Peyer's patch (tissue), 4 donors: ENCODE results near the gene ELOA2. TPM values are rescaled to one million over a fixed set of nuclear protein-coding genes. Genes with fewer than 3 reads are reported as not detected.

Source experiments
- DNase-seq, 3 donors: peaks; one replicate each; pipeline ENCODE4 v3.0.0-alpha.2; 2017 to 2019
- H3K27ac ChIP-seq, 4 donors: fragments of 200-600 bp; sonication (generic); one replicate each; pipeline ENCODE4 v1.5.1; 2016 to 2019
- H3K27me3 ChIP-seq, 2 donors: fragments of 200-600 bp; sonication (generic); one replicate each; pipeline ENCODE4 v1.5.1; 2019
- H3K36me3 ChIP-seq, 3 donors: fragments of 200-600 bp; sonication (generic); one replicate each; pipeline ENCODE4 v1.5.1; 2016 to 2019
- H3K4me1 ChIP-seq, 4 donors: fragments of 200-600 bp; sonication (generic); one replicate each; pipeline ENCODE4 v1.5.1; 2016 to 2019
- H3K4me3 ChIP-seq, 4 donors: fragments of 200-600 bp; sonication (generic); 1 replicate in 3 of 4; 2 replicates in 1 of 4; pipeline ENCODE4 v1.5.1; 2016 to 2019; ENCODE audit warnings: mild to moderate bottlenecking in 1 of 4
- H3K9me3 ChIP-seq, 4 donors: fragments of 200-600 bp; sonication (generic); one replicate each; pipeline ENCODE4 v1.5.1; 2016 to 2019; ENCODE audit warnings: mild to moderate bottlenecking in 1 of 4
- CTCF ChIP-seq, 6 experiments: fragments of 450-650 bp in 4 of 6; fragments of 200-600 bp in 2 of 6; sonication (generic) in 1 of 6; IDR thresholded peaks; one replicate each; pipeline ENCODE4 v1.5.1; 2017 to 2019; ENCODE audit warnings: antibody characterized with exemption in 6 of 6, mild to moderate bottlenecking in 3 of 6, moderate library complexity in 1 of 6
- POLR2A ChIP-seq, 2 donors: fragments of 450-650 bp; IDR thresholded peaks; one replicate each; pipeline ENCODE4 v1.5.1; 2017; ENCODE audit warnings: antibody characterized with exemption in 2 of 2, mild to moderate bottlenecking in 2 of 2, moderate library complexity in 2 of 2
- total RNA-seq, 4 donors: library from RNA; depleted of rRNA; stranded (reverse); fragments of >200 nt; gene quantifications; one replicate each; pipeline ENCODE4 v1.1.0, GENCODE V29; 2016

ELOA2 gene
- total RNA-seq, 4 donors from 2014 or later, result not detected

GRCh38 chr18:47067648-47068047 is 32.2 kb upstream of the ELOA2 start:
- H3K4me1 ChIP-seq, result no peaks in the 10 kb centered on the region
- no peaks in the 10 kb centered on the region for H3K9me3 ChIP-seq
- H3K27ac ChIP-seq, result no peak overlapping the region
- TF ChIP-seq POLR2A (IDR thresholded peaks at IDR 0.05) (no peak), CTCF (IDR thresholded peaks at IDR 0.05) (no peak)
- H3K36me3 ChIP-seq, result no peaks in the 10 kb centered on the region
- no peak for DNase-seq
- no peak overlapping the region for H3K4me3 ChIP-seq
- H3K27me3 ChIP-seq, result no peaks in the 10 kb centered on the region

GRCh38 chr18:47063096-47063495 is 27.7 kb upstream of the ELOA2 start:
- H3K27me3 ChIP-seq, result no peaks in the 10 kb centered on the region
- no peaks in the 10 kb centered on the region for H3K4me1 ChIP-seq
- no peak for DNase-seq
- H3K9me3 ChIP-seq, result no peaks in the 10 kb centered on the region
- no peaks in the 10 kb centered on the region for H3K36me3 ChIP-seq
- TF ChIP-seq CTCF (IDR thresholded peaks at IDR 0.05) (no peak), POLR2A (IDR thresholded peaks at IDR 0.05) (no peak)
- no peak overlapping the region for H3K4me3 ChIP-seq
- no peak overlapping the region for H3K27ac ChIP-seq

- no peaks in the 10 kb centered on the region for H3K36me3 ChIP-seq
Observed at GRCh38 chr18:47062471-47062870, 27.1 kb upstream of the ELOA2 start.

GRCh38 chr18:47054369-47054768 is 18.9 kb upstream of the ELOA2 start:
- H3K4me1 ChIP-seq, result no peaks in the 10 kb centered on the region

More at GRCh38 chr18:47062471-47062870, 27.1 kb upstream of the ELOA2 start:
- no peak overlapping the region for H3K27ac ChIP-seq
- no peak overlapping the region for H3K4me3 ChIP-seq
- no peaks in the 10 kb centered on the region for H3K4me1 ChIP-seq
- no peaks in the 10 kb centered on the region for H3K27me3 ChIP-seq
- H3K9me3 ChIP-seq, result no peaks in the 10 kb centered on the region
- TF ChIP-seq CTCF (IDR thresholded peaks at IDR 0.05), result no peak
- no peak for TF ChIP-seq POLR2A (IDR thresholded peaks at IDR 0.05)
- no peak for DNase-seq

GRCh38 chr18:47050468-47050867 is 15.0 kb upstream of the ELOA2 start:
- Histone ChIP-seq H3K27ac (no peak overlapping the region), H3K4me1 (no peaks in the 10 kb centered on the region), H3K36me3 (no peaks in the 10 kb centered on the region), H3K4me3 (no peak overlapping the region), H3K27me3 (no peaks in the 10 kb centered on the region), H3K9me3 (no peaks in the 10 kb centered on the region)
- peak in 1 of 3 donors; percentile 50 for DNase-seq
- TF ChIP-seq CTCF (IDR thresholded peaks at IDR 0.05) (peak in 4 of 6 experiments; percentile 55 to 74 (median 62)), POLR2A (IDR thresholded peaks at IDR 0.05) (no peak)

More at GRCh38 chr18:47054369-47054768, 18.9 kb upstream of the ELOA2 start:
- no peak for DNase-seq
- no peaks in the 10 kb centered on the region for H3K9me3 ChIP-seq
- no peaks in the 10 kb centered on the region for H3K36me3 ChIP-seq
- no peak overlapping the region for H3K4me3 ChIP-seq
- no peak overlapping the region for H3K27ac ChIP-seq
- TF ChIP-seq CTCF (IDR thresholded peaks at IDR 0.05) (no peak), POLR2A (IDR thresholded peaks at IDR 0.05) (no peak)
- H3K27me3 ChIP-seq, result no peaks in the 10 kb centered on the region

GRCh38 chr18:47040982-47041381 is 5.6 kb upstream of the ELOA2 start:
- DNase-seq, result no peak
- no peaks in the 10 kb centered on the region for H3K4me1 ChIP-seq
- H3K27me3 ChIP-seq, result no peaks in the 10 kb centered on the region
- no peak overlapping the region for H3K4me3 ChIP-seq
- H3K9me3 ChIP-seq, result no peaks in the 10 kb centered on the region
- no peaks in the 10 kb centered on the region for H3K36me3 ChIP-seq
- no peak overlapping the region for H3K27ac ChIP-seq
- TF ChIP-seq POLR2A (IDR thresholded peaks at IDR 0.05) (no peak), CTCF (IDR thresholded peaks at IDR 0.05) (no peak)
